ENCODE data around the gene PMPCA.

DNA sequence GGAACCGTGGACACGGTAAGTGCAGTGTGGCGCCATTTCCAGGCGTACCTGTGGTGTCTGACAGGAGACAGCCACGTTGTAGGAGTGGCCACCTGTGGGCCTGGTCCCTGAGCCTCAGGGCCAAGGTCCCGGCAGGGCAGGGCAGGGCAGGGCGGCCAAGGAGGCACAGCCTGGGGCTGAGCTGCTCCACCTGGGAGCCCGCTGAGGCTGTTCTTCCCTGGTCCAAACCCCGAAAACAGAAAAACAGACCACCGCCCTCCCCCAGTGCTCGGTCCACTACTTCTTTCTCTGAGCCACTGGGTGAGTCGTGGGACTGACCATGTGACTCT is 8.6 kb downstream of the PMPCA start:
- TF ChIP-seq, protein P1, sequence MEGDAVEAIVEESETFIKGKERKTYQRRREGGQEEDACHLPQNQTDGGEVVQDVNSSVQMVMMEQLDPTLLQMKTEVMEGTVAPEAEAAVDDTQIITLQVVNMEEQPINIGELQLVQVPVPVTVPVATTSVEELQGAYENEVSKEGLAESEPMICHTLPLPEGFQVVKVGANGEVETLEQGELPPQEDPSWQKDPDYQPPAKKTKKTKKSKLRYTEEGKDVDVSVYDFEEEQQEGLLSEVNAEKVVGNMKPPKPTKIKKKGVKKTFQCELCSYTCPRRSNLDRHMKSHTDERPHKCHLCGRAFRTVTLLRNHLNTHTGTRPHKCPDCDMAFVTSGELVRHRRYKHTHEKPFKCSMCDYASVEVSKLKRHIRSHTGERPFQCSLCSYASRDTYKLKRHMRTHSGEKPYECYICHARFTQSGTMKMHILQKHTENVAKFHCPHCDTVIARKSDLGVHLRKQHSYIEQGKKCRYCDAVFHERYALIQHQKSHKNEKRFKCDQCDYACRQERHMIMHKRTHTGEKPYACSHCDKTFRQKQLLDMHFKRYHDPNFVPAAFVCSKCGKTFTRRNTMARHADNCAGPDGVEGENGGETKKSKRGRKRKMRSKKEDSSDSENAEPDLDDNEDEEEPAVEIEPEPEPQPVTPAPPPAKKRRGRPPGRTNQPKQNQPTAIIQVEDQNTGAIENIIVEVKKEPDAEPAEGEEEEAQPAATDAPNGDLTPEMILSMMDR (IDR thresholded peaks at IDR 0.05): no peak
- no peak for TF ChIP-seq POLR2AphosphoS5 (IDR thresholded peaks at IDR 0.05)
- TF ChIP-seq POLR2A (IDR thresholded peaks at IDR 0.05): no peak

Measured in gastroesophageal sphincter (tissue), 3 donors.